ENCODE data around the gene MCF2L2.
"Not testable (repeated sequence)": the region's sequence is repeated elsewhere in the genome, so short reads cannot be mapped to it uniquely, and the experiment has no call there.

MCF2L2 gene

DNA sequence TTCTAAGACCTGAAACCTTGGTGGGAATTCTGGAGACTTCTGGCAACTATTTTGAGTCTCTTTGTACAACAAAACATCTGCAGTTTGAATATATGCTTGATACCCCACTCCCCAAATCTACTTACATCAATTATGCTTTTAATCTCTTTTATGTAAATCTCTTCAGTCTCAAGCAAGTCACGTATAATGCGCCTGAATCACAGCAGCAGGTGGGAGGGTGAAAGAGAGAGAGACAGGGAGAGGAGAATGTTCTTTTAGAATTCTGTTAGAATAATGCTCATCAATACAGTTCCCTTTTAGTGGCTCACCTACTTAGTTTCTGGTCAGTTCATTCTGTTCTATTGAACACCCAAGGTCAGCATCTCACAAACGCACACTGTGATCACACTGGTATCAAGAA, 197.6 kb downstream of the MCF2L2 start:
- DNase-seq (ENCODE audit: low read depth) = no peak

DNA sequence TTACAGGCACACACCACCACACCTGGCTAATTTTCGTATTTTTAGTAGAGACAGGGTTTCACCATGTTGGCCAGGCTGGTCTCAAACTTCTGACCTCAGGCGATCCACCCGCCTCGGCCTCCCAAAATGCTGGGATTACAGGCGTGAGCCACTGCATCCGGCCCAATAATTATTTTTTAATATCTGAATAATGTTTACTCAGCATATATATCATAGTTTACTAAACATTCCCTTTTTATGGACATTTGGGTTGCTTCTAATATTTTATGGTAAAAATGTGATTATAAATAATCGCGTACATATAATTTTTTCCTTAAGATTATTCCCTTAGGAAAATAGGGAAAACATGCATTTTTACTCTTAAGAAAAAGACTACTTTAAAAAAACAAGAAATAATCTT, 198.2 kb downstream of the MCF2L2 start:
- DNase-seq (ENCODE audit: low read depth) = not testable (repeated sequence)

DNA sequence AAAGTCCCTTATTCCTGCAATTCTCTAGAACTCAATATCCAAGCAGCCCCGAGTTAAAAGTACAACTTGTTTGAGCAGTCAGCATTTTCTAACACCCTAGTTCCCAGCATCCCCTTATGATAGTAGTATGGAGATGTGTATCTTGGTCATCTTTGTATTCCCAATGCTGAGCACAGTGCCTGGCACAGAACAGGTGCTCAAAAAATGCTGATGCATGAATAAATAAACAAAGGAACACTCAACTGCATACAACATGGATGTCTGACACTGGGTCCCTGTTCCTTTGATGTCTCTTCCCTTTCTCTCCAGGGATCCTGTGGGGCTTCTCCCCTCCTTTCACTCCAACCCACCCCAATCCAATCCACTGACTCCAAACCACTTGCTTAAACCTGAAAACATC, 199.2 kb downstream of the MCF2L2 start:
- no peak for DNase-seq (ENCODE audit: low read depth)

DNA sequence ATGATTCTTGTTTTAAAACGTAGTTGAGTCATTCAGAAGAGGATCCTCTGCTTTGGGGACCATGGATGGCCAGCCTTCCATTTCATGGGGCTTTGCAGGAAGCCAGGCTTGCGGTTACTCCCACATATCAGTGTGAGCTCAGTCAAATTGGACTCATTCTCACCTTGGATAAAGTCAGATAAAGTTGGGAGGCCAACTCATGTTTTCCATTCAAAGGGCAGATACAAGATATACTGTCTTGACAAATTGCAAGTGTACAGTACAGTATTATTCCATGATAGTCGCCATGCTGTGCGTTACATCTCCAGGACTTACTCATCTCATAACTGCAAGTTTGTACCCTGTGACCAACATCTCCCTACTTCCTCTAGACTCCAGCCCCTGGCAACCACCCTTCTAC, 200.8 kb downstream of the MCF2L2 start:
- DNase-seq (ENCODE audit: low read depth) = no peak

DNA sequence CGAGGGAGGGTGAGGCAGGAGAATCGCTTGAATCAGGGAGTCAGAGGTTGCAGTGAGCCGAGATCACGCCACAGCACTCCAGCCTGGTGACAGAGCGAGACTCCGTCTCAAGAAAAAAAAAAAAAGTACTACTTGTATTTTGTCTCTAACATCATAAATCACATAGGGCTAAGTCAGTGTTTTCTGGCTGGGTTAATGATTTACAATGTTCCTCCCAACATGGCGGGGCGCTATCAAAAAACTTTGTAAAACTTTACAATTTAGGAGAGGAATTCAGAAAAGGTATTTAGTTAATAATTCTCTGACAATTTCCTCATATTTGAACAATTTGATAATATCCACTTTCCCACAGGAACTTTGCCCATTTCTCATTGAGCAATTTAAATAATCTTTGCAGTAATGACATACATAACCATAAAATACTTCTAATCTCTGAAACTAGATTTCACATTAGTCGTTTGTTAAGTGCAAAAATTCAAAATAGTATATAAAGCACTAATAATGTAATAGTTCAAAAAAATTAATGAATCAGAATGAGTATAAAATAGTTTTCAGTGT, 202.0 kb downstream of the MCF2L2 start:
- no peak for DNase-seq (ENCODE audit: low read depth)

DNA sequence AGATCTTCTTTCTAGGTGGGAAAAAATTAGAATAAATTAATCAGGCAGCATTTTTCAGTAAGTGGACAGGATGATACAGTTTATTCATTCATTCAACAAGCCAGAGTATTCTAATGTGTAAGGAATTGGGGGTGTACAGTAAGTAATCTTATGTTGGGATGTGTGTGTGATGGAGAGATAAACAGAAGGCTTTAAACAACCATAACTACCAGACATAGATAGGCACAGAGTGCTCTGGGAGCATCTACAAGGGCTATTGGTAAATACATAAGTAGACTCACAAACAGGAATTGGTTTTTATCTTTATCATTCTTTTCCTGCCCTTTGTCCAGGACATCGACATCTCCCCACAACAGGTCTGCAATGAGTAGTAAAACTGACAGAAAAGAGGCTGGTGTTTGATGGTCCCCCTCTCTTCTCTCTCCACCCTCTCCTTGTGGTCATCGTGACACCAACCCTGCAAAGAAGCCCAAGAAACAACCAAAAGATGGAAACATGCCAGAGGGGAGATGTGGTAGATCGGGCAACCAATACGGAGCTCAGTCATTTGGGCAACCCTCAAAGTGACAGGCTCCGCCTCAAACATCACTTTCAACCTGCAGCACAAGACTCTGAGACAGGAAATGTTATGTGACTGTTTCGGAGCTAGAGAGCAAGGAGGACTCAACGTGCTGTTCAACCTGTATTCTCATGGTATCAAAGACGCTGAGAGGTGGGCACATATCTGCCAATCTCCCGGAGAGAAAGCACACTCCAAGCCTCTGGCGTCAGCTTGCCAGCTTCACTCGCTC, 204.0 kb downstream of the MCF2L2 start:
- no peak for DNase-seq (ENCODE audit: low read depth)

DNA sequence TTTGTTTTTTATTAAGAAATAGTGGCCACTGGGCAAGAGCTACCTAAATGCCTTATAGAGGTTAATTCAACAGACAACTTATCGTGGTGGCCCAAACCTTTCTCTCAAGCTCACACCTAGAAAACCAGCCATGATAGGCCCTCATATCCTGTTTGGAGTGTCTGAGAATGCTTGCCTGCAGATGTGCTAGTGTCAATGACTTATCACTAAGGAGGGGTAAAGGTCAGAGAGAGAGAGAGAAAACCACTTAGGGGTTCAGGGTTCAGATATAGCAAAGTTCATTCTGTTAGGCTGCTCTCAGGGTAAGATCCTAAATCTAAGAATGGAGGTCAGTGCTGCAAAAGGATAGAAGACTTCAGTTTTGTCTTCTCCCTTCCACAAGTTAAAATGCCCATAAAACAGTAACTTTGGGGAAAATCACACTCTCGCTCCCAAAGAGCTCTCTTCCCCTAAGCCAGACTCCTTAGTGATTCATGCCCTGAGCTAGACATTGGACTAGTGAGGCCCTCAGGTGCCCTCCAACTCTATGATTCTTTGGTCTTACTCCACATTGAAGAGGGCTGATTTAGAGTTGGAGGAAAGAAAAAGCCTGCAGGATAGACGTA, 205.7 kb downstream of the MCF2L2 start:
- no peak for DNase-seq (ENCODE audit: low read depth)

DNA sequence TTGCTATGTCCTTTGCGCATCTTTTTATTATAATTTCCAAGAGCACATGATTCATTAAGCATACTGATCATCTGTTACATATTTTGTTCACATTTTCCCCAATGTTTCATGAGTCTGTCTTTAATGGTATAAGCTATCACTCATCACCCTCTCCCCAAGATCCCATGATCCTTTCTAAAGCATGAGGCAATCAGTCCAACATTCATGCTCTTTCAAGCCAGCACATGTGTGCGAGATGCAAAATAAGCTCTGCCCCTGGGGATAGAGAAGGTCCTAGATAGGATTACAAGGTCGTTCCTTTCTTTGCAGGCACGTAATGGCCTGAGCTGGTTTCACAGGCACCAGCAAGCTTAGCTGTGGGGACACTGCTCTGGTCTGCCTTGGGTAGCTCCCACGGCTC, 207.6 kb downstream of the MCF2L2 start:
- DNase-seq (ENCODE audit: low read depth) = no peak

DNA sequence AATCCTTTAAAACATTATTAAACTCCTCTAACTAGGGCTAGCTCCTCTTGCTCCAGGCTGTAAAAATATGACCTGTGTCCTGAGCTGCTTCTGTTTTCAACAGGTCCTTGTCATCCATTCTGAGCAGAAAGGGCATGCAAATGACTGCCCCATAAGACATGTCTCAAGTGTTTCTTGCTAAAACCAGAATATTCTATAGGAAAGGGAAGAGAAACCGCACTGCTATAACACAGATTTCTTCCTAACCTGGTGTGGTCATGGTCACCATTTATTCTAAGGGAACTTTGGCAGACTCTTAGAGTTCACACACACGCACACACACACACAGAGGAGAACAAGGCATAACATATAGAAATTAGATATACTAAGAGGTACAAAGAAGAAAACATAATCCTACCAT, 209.6 kb downstream of the MCF2L2 start:
- no peak for DNase-seq (ENCODE audit: low read depth)

DNA sequence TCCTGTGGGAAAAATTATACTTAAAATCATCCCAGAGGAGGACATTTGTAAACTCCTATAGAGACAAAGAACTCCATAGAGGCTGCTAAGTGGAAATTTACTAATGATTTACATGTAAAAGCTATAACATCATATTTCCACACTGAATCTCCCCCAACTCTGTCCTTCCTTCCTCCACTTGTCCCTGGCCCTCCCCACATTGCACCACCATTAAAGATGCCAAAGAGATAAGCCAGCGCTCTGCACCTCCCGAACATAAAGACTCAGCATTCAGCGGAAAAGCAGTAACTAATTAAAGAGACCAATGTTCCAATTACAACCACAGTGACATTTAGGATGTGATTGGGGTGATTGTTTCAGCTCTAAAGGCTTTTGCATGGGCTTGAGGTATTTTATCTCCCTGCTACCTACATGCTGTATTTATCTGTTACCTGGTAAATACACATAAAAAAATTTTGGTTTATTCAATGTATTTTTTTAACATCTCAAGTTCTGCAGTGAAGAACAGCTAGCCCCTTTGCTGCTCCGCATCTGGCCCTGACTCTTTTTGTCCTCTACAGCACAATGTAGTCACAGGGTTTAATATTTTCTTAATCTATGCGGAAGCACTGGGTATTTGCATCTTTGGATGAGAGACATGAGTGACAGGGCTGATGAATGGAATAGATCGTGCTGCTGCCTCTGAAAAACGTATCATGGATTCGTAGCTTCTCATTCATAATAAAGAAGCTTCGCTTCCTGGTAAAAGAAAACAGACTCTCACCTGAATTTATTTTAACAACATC, 210.7 kb downstream of the MCF2L2 start:
- no peak for DNase-seq (ENCODE audit: low read depth)

DNA sequence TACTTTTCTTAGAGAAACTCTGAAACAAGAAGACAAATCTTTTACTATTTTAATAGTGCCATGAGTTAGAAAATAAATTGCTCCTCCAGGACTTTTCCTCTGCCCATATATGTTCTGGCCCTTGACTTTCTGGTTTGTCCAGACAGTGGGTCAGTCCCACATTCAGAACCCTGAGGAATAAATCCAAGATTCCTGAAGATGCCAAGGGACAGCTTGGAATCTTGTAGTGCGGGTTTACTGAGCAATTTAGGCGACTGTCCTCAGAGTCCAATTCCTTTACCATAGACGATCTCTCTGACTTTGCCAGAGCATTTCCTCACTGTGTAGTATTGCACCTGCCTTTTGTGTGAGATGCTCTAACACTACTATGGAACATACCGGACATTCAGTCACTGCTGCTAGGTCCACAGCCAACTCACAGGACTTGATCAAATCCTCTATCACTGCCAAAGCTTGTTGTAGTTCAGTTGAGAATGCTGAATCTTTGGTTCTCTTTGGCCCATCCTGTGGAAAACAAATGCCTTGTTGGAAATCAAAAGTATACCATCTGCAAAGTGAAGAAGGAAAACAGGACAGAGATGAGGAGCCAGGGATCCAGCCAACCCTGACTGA, 212.7 kb downstream of the MCF2L2 start:
- no peak for DNase-seq (ENCODE audit: low read depth)

DNA sequence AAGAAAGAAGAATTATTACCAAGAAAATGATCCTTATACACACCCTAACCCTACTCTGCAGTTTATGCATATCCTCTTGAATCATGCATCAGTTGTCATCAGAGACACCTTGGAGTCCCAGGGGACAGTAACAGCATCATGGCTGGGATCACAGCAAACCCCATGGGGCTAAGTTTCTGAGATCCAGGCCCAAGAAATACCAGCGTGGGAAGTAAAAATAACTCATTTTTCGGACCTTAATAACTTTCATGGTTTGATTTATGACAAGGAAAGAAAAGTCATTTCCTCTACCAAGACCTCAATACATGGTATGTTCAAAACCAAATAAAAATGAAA, 214.2 kb downstream of the MCF2L2 start:
- DNase-seq (ENCODE audit: low read depth) = no peak

DNA sequence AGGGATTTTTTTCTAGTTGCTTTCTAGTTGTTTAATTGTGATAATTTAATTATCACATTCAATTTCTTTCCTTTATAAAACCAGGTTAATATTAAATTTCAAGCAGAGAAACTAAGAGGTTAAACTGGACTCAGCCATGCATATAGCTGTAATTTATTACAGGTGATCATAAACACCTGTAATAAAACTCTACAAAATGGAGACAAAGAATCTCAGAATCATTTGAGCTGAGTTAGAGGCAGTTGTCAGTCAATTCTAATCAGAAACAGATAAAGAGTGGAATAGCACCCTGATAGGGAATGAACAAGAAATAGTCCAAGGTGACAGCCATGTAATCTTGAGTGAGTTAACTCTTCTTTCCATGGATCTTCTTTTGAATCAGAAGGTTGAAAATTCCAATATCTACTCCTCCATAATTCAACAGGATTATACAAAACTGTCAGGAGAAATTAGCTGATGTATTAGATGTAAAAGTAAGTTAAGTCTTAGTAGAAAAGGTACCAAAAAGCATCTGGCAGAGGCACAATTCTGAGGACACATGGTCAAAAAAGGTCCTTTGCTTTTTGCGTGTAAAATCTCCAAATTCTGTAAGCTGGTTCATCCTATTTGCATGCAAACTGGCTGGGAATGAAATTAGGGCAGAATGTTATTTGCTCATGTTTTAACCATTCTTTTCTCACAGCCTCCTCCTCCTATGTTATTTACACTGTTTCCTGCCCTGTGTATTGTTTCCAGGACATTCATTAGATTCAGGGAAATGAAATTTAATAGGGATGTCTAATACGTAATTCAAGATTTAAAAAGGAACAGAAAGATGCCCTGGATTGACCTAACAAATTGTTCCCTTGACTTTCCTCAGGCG, 214.8 kb downstream of the MCF2L2 start:
- DNase-seq (ENCODE audit: low read depth) = no peak

DNA sequence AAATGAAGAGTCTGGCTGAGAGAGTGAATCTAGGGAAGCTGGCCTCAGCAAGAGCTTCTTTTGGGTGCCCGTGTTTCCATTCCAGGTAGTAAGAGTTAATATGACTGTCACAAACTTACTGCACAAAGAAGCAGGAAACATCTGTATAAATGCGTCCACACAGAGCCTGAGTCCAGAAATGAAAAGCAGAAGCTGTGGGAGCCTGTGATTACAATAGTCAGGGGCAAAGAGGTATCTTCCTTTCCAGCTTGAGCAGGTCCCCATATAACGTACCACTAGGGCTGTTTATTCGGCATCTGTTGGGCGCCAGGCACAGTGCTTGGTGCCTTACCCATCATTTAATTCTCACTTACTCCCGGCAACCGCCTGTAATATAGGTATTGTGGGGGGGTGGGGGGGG, 215.9 kb downstream of the MCF2L2 start:
- no peak for DNase-seq (ENCODE audit: low read depth)

DNA sequence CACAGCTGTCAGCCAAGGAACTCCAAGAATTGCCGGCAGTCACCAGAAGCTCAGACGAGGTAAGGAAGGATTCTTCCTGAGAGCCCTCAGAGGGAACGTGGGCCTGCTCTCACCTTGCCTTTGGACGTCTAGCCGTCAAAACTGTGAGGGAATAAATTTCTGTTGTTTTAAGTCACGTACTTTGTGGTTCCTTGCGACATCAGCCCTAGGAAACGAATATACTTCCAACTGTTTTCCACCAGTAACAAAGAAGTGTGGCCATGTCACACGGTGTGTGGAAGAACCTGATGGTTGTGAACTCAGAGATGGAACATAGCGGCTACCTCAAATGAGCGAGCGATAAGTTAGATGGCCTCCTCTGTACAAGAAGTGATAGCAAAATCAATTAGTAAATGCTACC, 216.3 kb downstream of the MCF2L2 start:
- DNase-seq (ENCODE audit: low read depth) = no peak

DNA sequence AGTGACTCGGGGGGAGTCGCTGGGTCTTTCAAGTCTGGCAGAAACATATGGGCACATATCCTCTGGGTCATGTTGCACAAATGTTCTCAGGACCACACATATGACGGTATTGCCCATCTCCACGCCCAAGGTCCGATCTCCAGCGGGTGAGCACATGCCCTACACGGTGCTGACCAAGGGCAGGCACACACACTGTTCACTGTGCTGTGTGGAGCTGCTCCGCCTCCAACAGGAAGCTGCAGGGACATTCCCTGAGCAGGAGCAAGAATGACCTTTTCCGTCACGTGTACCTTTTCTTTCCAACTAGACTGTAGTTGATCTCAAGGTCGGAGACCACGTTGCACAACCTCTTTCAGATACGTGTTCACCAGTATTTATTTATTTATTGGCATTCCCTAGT, 217.1 kb downstream of the MCF2L2 start:
- DNase-seq (ENCODE audit: low read depth) = no peak

DNA sequence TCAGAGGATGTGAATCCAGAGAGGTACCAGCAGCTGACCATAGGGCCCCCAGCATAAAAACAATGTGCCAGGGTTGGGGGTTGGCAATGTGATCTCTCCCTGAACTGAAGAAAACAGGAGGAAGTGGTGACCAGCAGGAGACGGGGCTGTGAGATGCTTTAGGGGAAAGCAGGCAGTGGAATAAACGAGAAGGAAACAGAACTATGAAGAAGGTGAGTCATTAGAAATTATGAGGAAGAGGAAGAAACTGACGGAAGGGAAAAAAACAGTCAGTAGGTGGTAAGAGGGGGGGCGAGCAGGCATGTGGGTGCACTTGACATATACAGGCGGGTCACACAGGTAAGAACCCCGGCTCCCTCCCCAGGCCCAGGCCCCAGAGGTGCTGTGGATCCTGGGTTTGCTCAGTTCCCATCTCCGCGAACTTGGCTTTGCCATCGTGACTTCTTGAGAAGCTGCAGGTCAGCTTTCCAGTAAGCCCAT, 217.5 kb downstream of the MCF2L2 start:
- no peak for DNase-seq (ENCODE audit: low read depth)

DNA sequence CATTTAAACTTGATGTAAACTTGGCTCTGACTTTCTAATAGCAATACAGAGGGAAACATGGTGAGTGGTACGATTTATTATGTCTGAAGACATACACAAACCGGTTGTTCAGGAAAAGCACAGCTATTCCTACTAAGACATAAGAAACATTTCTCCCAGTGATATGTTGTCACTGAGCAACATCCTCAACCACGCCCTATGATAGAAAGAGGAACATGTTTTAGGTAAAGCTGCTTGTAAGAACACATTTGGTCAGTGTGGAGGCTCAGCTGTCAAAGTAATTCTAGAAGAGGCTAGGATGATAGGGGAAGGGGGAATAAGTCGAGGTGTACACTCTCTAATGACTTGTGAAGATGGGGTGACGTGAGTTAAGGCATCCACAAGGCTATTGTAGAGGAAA, 218.1 kb downstream of the MCF2L2 start:
- DNase-seq (ENCODE audit: low read depth) = no peak

DNA sequence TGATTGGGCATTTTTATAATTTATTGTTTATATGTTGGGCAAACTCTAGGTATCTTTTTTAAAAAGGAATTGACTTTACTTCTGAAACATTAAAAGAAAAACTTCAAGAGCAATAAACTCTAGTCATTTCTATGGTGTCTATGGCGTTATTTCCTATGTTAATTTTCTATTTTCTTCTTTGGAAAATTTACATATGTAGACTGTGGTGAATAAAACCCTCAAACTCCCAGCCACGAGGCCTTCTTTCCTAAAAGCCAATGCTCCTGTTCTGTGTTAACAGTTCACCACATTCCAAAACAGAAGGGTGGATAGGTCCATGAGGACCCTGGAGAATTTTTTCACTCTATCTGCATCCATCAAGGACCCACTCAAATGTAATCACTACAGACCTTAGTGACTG, 219.6 kb downstream of the MCF2L2 start:
- DNase-seq (ENCODE audit: low read depth) = no peak

DNA sequence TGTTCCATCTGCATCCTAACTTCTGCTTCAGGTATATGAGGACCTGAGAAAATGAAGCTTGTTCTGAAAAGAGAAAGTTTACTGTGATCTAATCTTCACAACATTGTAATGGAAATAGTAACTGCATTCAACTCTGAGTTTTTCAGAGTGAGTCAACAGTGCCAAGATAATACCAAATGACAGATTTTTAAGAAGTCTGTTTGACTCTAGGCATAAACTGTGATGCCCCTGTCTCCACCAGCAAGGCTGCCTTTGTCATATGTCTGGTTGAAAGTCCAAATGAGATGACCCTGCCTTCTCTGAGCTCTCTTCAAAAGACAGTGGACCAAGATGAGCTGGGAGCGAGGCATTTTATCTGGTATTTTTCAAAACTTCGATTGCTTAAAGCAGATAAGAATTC, 220.2 kb downstream of the MCF2L2 start:
- no peak for DNase-seq (ENCODE audit: low read depth)

DNA sequence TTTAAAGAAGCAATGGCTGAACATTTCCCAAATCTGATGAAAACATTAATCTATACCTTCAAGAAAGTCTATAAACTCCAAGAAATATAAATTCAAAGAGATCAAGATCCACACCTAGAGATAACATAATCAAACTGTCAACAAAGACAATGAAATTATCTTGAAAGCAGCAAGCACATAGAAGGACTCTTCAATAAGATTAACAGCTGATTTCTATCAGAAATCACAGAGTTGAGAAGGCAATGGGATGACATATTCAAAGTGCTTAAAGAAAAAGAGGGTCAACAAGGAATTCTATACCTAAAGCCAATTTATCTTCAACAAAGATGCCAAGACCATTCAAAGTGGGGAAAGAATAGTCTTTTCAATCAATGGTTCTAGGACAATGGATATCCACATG, 224.7 kb downstream of the MCF2L2 start:
- DNase-seq (ENCODE audit: low read depth) = no peak
